ENCODE data around the gene UBXN7.
"Not testable (repeated sequence)": the region's sequence is repeated elsewhere in the genome, so short reads cannot be mapped to it uniquely, and the experiment has no call there.

UBXN7 gene

DNA sequence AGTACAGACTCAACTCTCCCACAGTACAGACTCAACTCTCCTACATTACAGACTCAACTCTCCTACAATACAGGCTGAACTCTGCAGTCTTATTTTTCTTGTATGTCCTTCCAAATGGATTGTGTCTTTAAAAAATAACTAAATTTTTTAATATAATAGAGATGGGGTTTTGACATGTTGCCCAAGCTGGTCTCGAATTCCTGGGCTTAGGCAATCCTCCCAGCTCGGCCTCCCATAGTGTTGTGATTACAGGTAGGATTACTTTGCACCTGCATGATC, 31.2 kb upstream of the UBXN7 start (continued):
- TF ChIP-seq WT1 (tag by site-specific recombination; IDR thresholded peaks at IDR 0.05) (no peak), ZSCAN23 (tag by site-specific recombination; IDR thresholded peaks at IDR 0.05) (no peak)

GRCh38 chr3:196462680-196463477, 30.7 kb upstream of the UBXN7 start:
- H3K4me3 ChIP-seq (ENCODE audit: low read depth, low read length); H3K4me1 ChIP-seq (ENCODE audit: control insufficient read depth, insufficient read depth, low read length); POLR2A ChIA-PET; H3K27ac ChIP-seq (ENCODE audit: extremely low read depth, low read depth, low read length); CTCF ChIA-PET; H3K36me3 ChIP-seq (ENCODE audit: control insufficient read depth in 2 of 2, insufficient read depth in 1 of 2, low read length in 2 of 2); H3K9me3 ChIP-seq (ENCODE audit: control insufficient read depth, insufficient read depth, low read depth, low read length): not testable (repeated sequence)
- 0 out of 2 replicates have a peak, but pooled peaks have one; percentile 32 for TF ChIP-seq PRDM1 (tag by site-specific recombination; IDR thresholded peaks at IDR 0.05)

- Histone ChIP-seq H3K27ac (ENCODE audit: extremely low read depth, low read depth, low read length) (no peak overlapping the region), H3K4me3 (ENCODE audit: low read depth, low read length) (no peak overlapping the region), H3K9me3 (ENCODE audit: control insufficient read depth, insufficient read depth, low read depth, low read length) (no peaks in the 10 kb centered on the region), H3K36me3 (ENCODE audit: control insufficient read depth in 2 of 2, insufficient read depth in 1 of 2, low read length in 2 of 2) (no peaks in the 10 kb centered on the region), H3K4me1 (ENCODE audit: control insufficient read depth, insufficient read depth, low read length) (no peaks in the 10 kb centered on the region)
- CTCF ChIA-PET = no interaction called here
- TF ChIP-seq ZNF169 (tag by site-specific recombination; IDR thresholded peaks at IDR 0.05) (no peak), ZNF785 (tag by site-specific recombination; IDR thresholded peaks at IDR 0.05) (no peak), KLF9 (tag by site-specific recombination; IDR thresholded peaks at IDR 0.05; ENCODE audit: low read depth) (no peak), ZNF366 (tag by site-specific recombination; conservative IDR thresholded peaks at IDR 0.05) (no peak), SALL2 (tag by site-specific recombination; IDR thresholded peaks at IDR 0.05; ENCODE audit: borderline replicate concordance) (no peak), ZNF146 (tag by site-specific recombination; IDR thresholded peaks at IDR 0.05) (no peak), ZNF311 (tag by site-specific recombination; IDR thresholded peaks at IDR 0.05; ENCODE audit: borderline replicate concordance) (no peak), ZNF23 (tag by site-specific recombination; IDR thresholded peaks at IDR 0.05; ENCODE audit: borderline replicate concordance) (no peak), ZNF610 (tag by site-specific recombination; IDR thresholded peaks at IDR 0.05; ENCODE audit: borderline replicate concordance) (no peak), ZNF558 (tag by site-specific recombination; IDR thresholded peaks at IDR 0.05) (no peak), ZFP41 (tag by site-specific recombination; IDR thresholded peaks at IDR 0.05; ENCODE audit: borderline replicate concordance) (no peak), RBAK (tag by site-specific recombination; IDR thresholded peaks at IDR 0.05) (no peak), ZNF677 (tag by site-specific recombination; IDR thresholded peaks at IDR 0.05) (no peak)
- TF ChIP-seq, protein P1, sequence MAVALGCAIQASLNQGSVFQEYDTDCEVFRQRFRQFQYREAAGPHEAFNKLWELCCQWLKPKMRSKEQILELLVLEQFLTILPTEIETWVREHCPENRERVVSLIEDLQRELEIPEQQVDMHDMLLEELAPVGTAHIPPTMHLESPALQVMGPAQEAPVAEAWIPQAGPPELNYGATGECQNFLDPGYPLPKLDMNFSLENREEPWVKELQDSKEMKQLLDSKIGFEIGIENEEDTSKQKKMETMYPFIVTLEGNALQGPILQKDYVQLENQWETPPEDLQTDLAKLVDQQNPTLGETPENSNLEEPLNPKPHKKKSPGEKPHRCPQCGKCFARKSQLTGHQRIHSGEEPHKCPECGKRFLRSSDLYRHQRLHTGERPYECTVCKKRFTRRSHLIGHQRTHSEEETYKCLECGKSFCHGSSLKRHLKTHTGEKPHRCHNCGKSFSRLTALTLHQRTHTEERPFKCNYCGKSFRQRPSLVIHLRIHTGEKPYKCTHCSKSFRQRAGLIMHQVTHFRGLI (tag by site-specific recombination; IDR thresholded peaks at IDR 0.05) = no peak
- TF ChIP-seq, protein P2, sequence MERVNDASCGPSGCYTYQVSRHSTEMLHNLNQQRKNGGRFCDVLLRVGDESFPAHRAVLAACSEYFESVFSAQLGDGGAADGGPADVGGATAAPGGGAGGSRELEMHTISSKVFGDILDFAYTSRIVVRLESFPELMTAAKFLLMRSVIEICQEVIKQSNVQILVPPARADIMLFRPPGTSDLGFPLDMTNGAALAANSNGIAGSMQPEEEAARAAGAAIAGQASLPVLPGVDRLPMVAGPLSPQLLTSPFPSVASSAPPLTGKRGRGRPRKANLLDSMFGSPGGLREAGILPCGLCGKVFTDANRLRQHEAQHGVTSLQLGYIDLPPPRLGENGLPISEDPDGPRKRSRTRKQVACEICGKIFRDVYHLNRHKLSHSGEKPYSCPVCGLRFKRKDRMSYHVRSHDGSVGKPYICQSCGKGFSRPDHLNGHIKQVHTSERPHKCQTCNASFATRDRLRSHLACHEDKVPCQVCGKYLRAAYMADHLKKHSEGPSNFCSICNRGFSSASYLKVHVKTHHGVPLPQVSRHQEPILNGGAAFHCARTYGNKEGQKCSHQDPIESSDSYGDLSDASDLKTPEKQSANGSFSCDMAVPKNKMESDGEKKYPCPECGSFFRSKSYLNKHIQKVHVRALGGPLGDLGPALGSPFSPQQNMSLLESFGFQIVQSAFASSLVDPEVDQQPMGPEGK (tag by site-specific recombination; IDR thresholded peaks at IDR 0.05) = no peak
- TF ChIP-seq, protein P3, sequence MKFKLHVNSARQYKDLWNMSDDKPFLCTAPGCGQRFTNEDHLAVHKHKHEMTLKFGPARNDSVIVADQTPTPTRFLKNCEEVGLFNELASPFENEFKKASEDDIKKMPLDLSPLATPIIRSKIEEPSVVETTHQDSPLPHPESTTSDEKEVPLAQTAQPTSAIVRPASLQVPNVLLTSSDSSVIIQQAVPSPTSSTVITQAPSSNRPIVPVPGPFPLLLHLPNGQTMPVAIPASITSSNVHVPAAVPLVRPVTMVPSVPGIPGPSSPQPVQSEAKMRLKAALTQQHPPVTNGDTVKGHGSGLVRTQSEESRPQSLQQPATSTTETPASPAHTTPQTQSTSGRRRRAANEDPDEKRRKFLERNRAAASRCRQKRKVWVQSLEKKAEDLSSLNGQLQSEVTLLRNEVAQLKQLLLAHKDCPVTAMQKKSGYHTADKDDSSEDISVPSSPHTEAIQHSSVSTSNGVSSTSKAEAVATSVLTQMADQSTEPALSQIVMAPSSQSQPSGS (tag by site-specific recombination; IDR thresholded peaks at IDR 0.05; ENCODE audit: low read depth) = no peak
- TF ChIP-seq, protein P4, sequence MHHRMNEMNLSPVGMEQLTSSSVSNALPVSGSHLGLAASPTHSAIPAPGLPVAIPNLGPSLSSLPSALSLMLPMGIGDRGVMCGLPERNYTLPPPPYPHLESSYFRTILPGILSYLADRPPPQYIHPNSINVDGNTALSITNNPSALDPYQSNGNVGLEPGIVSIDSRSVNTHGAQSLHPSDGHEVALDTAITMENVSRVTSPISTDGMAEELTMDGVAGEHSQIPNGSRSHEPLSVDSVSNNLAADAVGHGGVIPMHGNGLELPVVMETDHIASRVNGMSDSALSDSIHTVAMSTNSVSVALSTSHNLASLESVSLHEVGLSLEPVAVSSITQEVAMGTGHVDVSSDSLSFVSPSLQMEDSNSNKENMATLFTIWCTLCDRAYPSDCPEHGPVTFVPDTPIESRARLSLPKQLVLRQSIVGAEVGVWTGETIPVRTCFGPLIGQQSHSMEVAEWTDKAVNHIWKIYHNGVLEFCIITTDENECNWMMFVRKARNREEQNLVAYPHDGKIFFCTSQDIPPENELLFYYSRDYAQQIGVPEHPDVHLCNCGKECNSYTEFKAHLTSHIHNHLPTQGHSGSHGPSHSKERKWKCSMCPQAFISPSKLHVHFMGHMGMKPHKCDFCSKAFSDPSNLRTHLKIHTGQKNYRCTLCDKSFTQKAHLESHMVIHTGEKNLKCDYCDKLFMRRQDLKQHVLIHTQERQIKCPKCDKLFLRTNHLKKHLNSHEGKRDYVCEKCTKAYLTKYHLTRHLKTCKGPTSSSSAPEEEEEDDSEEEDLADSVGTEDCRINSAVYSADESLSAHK (tag by site-specific recombination; IDR thresholded peaks at IDR 0.05) = no peak
- POLR2A ChIA-PET = interaction anchor here (1.2 kb wide), 1 partner anchor 24 kb away, joined by 3 read pairs; no protein-coding TSS in a partner anchor
Observed at GRCh38 chr3:196458063-196458462, 25.8 kb upstream of the UBXN7 start.

GRCh38 chr3:196457470-196457869, 25.2 kb upstream of the UBXN7 start:
- H3K27ac ChIP-seq (ENCODE audit: extremely low read depth, low read depth, low read length); H3K4me1 ChIP-seq (ENCODE audit: control insufficient read depth, insufficient read depth, low read length); H3K36me3 ChIP-seq (ENCODE audit: control insufficient read depth in 2 of 2, insufficient read depth in 1 of 2, low read length in 2 of 2); H3K9me3 ChIP-seq (ENCODE audit: control insufficient read depth, insufficient read depth, low read depth, low read length); H3K4me3 ChIP-seq (ENCODE audit: low read depth, low read length): not testable (repeated sequence)
- ChIA-PET CTCF (interaction anchor here (0.6 kb wide), 1 partner anchor 261 kb away, joined by 4 read pairs; no protein-coding TSS in a partner anchor), POLR2A (interaction anchor here (0.7 to 1.2 kb wide), 2 partner anchors 23 to 204 kb away, joined by 3 read pairs; no protein-coding TSS in a partner anchor)

All from HEK293 (cell line).